SKM-1 treated with dmso at 0.1 percent for 144 hours (cell line): Measurements from ENCODE around the gene SLC7A14.

ENCODE experiments used
- DNase-seq: peaks from one replicate; lab custom pipeline; 2025; ENCODE audit not compliant: unreplicated experiment; lab: John Stamatoyannopoulos, UW

SLC7A14 gene

DNA sequence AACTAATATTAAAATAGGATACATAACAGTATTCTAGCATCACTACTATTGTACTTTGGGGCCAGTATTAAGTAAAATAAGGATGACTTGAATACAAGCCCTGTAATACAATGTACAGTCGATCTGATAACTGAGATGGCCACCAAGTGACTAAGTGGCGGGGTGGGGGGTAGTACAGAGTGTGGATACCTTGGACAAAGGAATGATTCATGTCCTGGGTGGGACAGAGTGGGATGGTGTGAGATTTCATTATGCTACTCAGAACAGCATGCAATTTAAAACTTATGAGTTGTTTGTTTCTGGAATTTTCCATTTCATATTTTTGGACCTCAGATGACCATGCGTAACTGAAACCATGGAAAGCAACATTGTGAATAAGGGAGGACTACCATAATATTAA, 46.0 kb downstream of the SLC7A14 start:
- DNase-seq, result no peak

- DNase-seq, result no peak
Observed at GRCh38 chr3:170536712-170537111, 49.2 kb downstream of the SLC7A14 start.

GRCh38 chr3:170534227-170534626, 51.6 kb downstream of the SLC7A14 start:
- DNase-seq, result no peak

DNA sequence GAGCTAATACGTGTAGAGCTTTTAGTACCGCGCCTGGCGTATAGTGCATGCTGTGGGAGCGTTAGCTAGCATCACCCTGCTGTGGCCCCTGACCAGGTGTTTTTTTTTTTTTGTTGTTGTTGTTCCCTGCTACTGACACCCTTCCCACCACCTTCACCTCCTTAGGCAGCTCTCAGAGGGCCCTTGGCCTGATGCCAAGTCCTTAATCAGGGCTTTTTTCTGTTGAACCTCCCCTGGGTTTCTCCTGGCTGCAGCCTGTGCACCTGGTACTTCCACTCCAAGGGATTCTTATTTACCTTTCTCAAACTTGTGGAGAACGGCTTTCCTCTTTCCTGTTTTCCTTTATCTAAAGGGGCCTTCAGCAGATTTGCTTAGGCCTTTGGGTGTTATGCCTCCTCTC, 53.3 kb downstream of the SLC7A14 start:
- DNase-seq, result no peak

GRCh38 chr3:170531657-170532335, 54.1 kb downstream of the SLC7A14 start:
- DNase-seq, result no peak

GRCh38 chr3:170531054-170531453, 54.8 kb downstream of the SLC7A14 start:
- no peak for DNase-seq

GRCh38 chr3:170529912-170530311, 56.0 kb downstream of the SLC7A14 start:
- no peak for DNase-seq

DNA sequence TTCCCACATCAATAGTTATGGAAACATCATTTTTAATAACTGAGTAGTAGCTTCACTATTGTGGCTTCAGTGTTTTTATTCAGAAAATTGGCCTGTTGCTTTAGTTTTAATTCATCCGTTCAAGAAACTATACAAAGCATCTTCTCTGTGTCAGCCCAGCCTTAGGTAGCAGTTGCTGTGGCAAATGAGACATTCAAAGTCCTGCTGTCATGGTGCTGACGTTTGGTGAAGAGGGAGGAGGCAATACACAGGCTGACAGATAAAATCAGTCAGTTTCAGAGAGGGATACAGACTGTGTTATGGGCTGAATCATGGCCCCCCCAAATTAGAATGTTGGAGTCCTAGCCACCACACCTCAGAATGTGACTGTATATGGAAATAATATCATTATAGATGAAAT, 56.5 kb downstream of the SLC7A14 start:
- no peak for DNase-seq

- DNase-seq, result no peak
Observed at GRCh38 chr3:170528726-170529125, 57.1 kb downstream of the SLC7A14 start.

DNA sequence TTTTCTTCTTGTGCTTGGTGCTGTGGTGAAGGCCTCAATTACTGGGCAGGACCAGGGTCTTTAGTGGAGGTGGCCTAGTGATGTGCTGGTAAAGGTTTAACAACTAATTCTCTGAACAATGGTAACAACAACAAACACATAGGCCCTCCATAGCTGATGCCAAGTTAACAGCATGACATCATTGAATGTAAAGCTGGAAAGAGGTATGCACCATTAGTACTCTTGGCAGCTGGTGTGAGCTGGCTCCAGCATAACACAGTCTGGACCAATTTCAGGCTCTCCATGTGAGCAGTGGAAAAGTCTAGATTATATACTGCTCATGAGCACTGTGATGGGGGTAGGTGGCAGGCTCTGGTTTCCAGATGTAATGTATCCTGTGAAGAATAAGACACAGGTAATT, 61.8 kb downstream of the SLC7A14 start:
- no peak for DNase-seq

- no peak for DNase-seq
Observed at GRCh38 chr3:170523248-170523647, 62.6 kb downstream of the SLC7A14 start.

DNA sequence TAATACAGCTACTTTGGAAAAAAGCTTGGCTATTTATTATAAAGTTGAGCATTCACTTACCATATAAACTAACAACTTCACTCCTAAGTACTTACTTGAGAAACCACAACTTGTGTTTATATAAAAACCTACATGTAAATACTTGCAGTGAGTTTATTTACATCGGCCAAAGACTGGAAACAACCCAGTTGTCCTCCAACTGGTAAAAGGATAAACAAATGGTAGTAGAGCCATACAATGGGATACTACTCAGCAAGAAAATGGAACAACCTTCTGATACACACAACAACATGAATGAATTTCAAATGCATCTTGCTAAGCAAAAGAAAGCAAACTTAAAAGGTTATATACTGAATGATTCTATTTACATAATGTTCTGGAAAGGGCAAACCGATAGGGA, 63.7 kb downstream of the SLC7A14 start:
- DNase-seq, result no peak

GRCh38 chr3:170520996-170521395, 64.9 kb downstream of the SLC7A14 start:
- DNase-seq, result no peak

DNA sequence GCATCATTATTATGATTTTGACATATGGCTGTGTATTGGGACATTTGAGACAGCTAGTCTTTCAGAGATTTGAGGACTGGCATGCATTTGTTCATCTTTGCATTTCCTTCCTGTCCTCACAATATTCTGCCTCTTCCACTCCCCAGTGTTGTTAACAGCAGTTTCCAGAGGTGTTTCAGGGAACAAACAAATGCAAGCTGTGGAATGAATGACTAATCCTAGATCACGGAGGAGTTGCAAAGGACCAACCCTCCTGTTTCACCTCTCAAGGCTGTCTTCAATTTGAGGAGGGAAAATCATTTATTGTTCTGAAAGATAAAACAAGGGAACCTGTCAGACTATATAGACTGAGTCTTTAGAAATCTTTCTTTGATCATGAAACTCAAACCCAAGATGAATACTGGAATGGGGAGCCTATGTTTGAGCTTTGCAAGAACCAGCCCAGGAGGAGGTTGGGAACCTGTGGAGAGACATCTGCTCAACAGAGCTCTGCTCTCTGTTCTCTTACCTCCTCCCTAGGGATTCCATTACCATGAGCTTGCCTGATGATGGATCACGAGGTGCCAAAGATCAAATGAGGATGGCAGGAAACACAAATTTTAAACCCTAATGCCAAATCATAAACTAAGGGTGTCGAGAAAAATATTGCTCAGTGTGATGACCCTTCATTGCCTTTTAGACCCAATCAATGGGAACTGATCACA, 68.5 kb downstream of the SLC7A14 start:
- no peak for DNase-seq

DNA sequence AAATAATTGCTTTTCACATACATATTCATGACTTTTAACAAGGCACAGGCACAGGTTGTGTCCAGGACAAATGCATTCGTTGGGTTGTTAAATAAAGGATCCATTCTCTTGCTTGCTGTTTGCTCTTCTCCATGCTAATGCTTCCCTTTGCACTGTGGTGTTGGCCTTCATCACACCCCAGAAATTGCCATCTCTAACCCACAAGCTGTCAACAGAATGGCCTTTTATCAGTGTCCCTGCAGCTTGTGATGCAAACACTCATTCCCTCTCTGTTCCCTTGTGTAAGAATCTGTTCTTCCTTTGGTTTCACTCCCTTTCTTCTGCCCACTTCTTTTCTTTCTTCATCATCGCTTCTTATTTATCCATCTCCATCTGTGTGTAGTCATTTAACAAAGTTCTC, 72.2 kb downstream of the SLC7A14 start:
- DNase-seq, result no peak

GRCh38 chr3:170511371-170511770, 74.5 kb downstream of the SLC7A14 start:
- DNase-seq, result no peak

DNA sequence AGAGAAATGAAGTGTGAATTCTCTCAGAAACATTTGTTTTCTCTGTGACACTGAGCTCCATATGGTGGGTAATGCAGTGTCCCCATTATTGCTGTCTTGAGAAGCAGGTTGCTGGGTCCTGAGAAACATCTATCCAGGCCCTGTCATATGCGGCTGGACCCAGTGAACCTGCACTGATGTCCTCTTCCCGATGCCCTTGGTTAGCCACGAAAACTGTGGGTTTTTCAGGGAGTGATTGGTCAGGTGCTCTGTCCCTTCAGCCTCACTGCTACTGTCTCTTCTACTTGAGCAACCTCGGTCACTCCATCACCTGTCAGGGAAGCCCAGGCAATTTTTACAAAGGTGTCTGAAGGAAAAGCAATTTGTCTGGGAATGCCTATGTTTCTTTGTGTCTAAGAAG, 77.0 kb downstream of the SLC7A14 start:
- no peak for DNase-seq

GRCh38 chr3:170508291-170508690, 77.6 kb downstream of the SLC7A14 start:
- DNase-seq, result no peak

GRCh38 chr3:170507063-170507462, 78.8 kb downstream of the SLC7A14 start:
- no peak for DNase-seq

DNA sequence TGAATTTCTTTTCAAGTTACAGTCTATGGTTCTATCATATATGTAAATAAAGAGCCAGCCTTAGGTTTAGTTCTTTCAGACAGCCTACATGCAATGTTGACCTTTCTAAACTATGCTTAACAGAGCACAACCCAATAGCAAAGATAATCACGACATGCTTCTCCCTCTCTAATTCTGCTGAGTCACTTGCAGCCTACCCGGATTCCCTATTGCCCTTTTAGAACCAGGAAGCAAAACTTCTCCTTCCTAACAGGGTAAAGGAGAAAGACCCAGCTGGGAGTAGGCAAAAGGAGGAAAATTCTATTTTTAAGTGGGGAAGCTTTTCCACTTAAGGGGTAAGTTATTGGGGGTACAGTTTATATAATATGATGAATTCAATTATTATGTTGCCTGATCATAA, 79.3 kb downstream of the SLC7A14 start:
- no peak for DNase-seq

DNA sequence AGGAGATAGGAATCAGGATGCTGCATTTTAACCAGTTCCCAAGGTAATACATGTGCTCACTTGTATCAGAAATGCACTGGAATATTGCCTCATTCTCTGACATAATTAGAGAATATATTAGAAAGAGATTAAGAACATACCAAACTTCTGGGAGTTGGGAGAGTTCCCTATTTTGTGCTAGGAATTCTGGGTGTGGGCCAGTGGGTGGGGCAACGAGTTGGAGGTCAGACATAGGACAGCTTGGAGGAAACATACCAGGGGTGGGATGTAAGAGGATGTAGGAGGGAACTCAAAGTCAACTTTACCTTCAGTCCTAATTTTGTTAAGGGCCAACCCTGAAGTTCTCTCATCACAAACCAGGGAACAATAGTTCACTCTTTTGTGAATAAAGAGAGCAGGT, 83.6 kb downstream of the SLC7A14 start:
- DNase-seq, result no peak

DNA sequence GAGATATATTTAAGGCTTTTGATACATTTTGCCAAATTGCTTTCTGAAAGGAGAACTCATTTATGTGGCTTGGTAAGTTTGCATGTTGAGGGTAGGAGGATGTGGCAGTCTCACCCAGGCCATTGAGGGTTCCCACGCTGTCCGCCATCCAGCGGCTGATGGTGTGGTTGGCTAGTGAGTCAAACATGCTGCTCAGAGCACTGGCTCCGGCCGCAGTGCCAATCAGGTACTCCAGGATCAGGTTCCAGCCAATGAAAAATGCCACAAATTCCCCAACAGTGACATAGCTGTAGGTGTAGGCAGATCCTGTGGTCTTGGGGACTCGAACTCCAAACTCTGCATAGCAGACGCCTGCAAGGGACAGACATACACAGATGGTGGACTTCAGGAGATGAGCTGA, 84.9 kb downstream of the SLC7A14 start:
- DNase-seq, result no peak

- DNase-seq, result no peak
Observed at GRCh38 chr3:170500462-170500861, 85.4 kb downstream of the SLC7A14 start.
